RWPE1 (cell line): ENCODE results near the gene MAP6.
A peak's percentile ranks its signal among the peaks of the same experiment; 100 is the strongest.

ENCODE experiments used
- CTCF ChIA-PET: fragments of 350-600 bp; sonication (Branson Sonifier 250); formaldehyde crosslinking; extraction: SDS; loops from one replicate; lab custom pipeline; 2021; lab: Yijun Ruan, JAX
- POLR2A ChIA-PET: fragments of 400-600 bp; formaldehyde crosslinking; extraction: SDS; loops from one replicate; lab custom pipeline; 2020; ENCODE audit warnings: antibody characterized with exemption; ENCODE audit not compliant: low non-redundant PET; lab: Yijun Ruan, JAX
- DNase-seq: peaks from one replicate; pipeline ENCODE4 v3.0.0; 2012; ENCODE audit warnings: low spot score
- H3K27ac ChIP-seq: fragments of 450-650 bp; 2 replicates; pipeline ENCODE4 v1.5.1; 2017
- TF ChIP-seq, protein P1 (sequence below): fragments of 450-650 bp; conservative IDR thresholded peaks from 2 replicates; pipeline ENCODE4 v1.5.1; 2017; ENCODE audit warnings: low read depth, mild to moderate bottlenecking

The MAP6 gene

DNA sequence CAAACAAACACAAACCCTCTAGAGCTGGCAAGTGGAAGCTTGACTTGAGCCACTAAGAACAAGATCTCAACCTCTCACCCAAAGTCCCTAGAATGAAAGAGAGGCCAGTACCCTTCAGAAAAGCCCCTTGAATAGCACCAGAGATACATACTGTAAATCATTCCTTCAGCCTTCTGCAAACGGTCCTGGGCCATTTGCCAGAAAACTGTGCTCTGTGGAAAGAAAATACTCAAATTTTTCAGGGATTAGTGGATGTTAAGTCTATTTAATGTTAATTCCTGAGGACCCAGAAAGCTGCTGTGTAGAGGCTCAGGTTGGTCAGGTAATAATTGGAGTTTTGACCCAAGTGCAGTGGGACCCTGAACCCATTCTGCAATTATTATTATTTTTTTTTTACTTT is 89.9 kb downstream of the MAP6 start:
- POLR2A ChIA-PET: no interaction called here
- DNase-seq: no peak
- TF ChIP-seq, protein P1, sequence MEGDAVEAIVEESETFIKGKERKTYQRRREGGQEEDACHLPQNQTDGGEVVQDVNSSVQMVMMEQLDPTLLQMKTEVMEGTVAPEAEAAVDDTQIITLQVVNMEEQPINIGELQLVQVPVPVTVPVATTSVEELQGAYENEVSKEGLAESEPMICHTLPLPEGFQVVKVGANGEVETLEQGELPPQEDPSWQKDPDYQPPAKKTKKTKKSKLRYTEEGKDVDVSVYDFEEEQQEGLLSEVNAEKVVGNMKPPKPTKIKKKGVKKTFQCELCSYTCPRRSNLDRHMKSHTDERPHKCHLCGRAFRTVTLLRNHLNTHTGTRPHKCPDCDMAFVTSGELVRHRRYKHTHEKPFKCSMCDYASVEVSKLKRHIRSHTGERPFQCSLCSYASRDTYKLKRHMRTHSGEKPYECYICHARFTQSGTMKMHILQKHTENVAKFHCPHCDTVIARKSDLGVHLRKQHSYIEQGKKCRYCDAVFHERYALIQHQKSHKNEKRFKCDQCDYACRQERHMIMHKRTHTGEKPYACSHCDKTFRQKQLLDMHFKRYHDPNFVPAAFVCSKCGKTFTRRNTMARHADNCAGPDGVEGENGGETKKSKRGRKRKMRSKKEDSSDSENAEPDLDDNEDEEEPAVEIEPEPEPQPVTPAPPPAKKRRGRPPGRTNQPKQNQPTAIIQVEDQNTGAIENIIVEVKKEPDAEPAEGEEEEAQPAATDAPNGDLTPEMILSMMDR: no peak
- CTCF ChIA-PET: interaction anchor here (0.7 kb wide), 1 partner anchor 590 kb away, joined by 3 read pairs; the partner anchor contains the start of gene NEU3
- H3K27ac ChIP-seq: no peak overlapping the region

DNA sequence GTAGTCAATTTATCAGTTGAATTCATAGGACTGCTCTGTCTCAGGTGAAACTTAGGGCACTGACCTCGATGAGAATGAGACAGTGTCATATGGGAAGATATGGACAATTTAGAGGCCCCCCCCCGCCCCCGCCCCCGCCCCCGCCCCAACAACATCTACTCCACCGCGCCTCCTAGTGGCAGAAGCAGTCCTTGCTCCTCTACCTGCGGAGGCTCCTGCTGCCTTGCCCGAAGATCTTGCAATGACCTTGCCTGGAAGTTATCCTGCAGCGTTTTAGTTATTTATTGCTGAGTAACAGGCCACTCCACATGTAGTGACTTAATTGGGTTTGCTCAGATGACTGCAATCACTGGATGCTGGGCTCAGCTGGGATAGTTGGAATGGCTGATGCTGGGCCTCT is 91.6 kb downstream of the MAP6 start:
- peak; percentile 52 for DNase-seq
- ChIA-PET CTCF (interaction anchor here (0.5 to 0.7 kb wide), 4 partner anchors 29 to 924 kb away, joined by 3 to 5 read pairs (median 4); partner anchors contain the start of gene MAP6), POLR2A (no interaction called here)
- TF ChIP-seq, protein P1: no peak; the same call in 1 of the 2 replicates
- H3K27ac ChIP-seq: peak overlapping the region; percentile 46; the same call in 1 of the 2 replicates

DNA sequence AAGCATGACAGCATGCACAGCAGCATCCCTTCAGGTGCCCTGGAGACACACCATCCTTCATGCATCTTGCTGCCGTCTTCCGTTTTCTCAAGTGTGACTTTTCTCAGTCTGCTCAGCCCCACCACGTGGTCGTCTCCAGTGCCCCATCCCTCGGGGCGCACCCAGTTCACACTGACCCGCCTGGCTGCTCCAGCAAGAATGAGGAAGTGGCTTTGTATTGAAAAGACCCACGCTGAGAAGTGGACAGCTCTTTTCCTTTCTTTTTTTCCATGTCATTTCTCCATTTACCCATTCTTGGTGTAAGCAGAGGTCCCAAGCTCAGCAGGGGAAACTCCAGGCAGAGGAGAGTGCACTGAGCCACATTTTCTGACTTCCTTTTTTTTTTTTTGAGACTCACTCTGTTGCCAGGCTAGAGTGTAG is 92.3 kb downstream of the MAP6 start:
- ChIA-PET CTCF (interaction anchor here (0.5 to 0.7 kb wide), 5 partner anchors 22 to 793 kb away, joined by 4 to 8 read pairs (median 5); no protein-coding TSS in a partner anchor), POLR2A (interaction anchor here (0.7 kb wide), 1 partner anchor 564 kb away, joined by 3 read pairs; no protein-coding TSS in a partner anchor)
- peak overlapping the region; percentile 46; the same call in 1 of the 2 replicates for H3K27ac ChIP-seq
- DNase-seq: no peak
- TF ChIP-seq, protein P1: no peak

DNA sequence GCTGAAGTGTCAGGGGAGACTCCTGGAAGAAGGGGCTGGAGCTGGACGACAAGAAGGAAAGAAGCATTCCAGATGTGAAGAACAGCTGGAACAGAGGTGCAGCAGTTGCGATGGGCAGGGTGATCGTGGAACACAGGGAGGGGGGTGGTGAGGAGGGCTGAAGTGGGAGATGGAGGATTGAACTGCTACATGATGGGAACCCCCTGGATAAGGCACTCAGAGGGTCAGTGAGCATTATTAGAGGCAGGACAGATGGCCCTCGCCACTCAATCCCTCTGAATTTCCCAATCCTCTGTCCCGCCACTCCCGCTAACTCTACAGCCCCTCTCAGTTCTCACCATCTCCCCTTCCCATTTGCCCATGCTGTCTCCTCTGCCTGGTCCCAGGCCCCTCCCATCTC is 92.8 kb downstream of the MAP6 start:
- ChIA-PET CTCF (interaction anchor here (0.5 to 0.6 kb wide), 6 partner anchors 10 to 793 kb away, joined by 3 to 8 read pairs (median 4); no protein-coding TSS in a partner anchor), POLR2A (interaction anchor here (0.7 kb wide), 1 partner anchor 565 kb away, joined by 3 read pairs; no protein-coding TSS in a partner anchor)
- no peak for DNase-seq
- TF ChIP-seq, protein P1: no peak
- peak overlapping the region; percentile 46; the same call in 1 of the 2 replicates for H3K27ac ChIP-seq

DNA sequence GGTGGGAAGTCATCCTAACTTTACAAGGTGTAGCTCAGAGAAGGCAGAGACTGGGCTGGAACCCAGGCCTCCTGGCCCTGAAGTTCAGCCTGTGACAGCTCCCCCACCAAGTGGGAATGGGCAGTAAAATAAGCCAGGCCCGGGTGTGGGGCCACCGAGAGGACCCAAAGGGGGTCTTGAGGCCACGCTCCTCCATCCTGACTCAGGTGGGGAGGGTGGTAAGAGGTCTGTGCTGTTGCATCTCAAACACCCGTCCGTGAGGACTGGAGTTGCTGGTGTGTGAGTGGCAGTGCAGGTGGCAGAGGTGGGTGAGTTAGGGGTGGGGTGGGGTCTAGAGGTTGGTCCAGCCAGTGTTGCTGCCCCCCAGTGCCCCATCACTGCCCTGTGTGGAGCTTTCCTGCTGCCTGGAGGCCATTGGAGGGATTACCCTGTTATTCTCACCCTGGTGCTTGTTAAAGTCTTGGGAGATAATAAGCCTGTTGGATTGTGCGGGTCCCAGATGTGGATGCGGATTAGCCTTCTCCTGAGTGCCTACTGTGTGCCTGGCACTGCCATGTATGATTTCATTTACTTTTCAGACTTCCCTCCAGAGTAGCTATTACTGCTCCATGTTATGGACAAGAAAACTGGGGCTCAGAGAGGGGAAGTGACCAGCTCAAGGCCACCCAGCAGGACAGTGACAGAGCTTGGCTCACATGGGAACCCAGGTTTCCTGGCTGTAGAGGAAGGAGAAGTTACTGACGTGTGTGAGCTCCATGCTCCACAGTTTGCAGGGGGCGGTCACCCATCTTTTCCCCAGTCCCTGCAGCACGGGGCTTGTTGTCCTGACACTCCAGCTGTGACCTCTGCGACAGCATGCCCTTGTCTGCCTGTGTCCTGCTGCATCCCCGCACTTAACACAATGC is 93.9 kb downstream of the MAP6 start:
- H3K27ac ChIP-seq: peak overlapping the region; percentile 46
- POLR2A ChIA-PET: interaction anchor here (0.9 kb wide), 1 partner anchor 9 kb away, joined by 3 read pairs; no protein-coding TSS in a partner anchor
- TF ChIP-seq, protein P1: no peak
- no peak for DNase-seq
- CTCF ChIA-PET: interaction anchor here (0.6 to 1.4 kb wide), 5 partner anchors 11 to 74 kb away, joined by 3 to 8 read pairs (median 3); no protein-coding TSS in a partner anchor

DNA sequence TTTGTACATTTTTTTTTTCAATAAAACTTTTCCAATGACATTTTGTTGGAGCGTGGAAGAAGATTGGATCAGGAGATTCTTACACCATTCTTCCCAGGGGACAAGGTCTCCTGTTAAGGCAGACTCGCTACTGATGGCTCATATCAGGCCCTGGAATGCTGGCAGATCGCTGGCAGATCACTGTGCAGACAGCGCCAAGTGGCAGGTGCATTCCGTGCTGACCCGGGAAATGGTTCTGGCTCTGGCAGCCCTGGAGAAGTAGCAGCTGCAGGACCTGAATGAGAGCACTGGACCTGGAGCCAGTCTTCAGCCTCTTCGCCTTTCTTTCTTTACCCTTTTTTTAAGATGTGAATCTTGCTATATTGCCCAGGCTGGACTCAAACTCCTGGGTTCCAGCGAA is 96.1 kb downstream of the MAP6 start:
- TF ChIP-seq, protein P1: no peak
- POLR2A ChIA-PET: interaction anchor here (0.5 kb wide), 1 partner anchor 104 kb away, joined by 3 read pairs; no protein-coding TSS in a partner anchor
- DNase-seq: no peak
- peak overlapping the region; percentile 60 for H3K27ac ChIP-seq
- CTCF ChIA-PET: no interaction called here
